CD4-positive, CD25-positive, alpha-beta regulatory T cell (primary cell): ENCODE data around the gene ZNF689. TPM values are rescaled to one million over a fixed set of nuclear protein-coding genes. Genes with fewer than 3 reads are reported as not detected.
"Not testable (repeated sequence)": the region's sequence is repeated elsewhere in the genome, so short reads cannot be mapped to it uniquely, and the experiment has no call there.

Source experiments
- ATAC-seq, 2 donors: fragments of 150-1000 bp; cut with Tn5 transposase; one replicate each; pipeline ENCODE4 v1.10.0; 2021; ENCODE audit warnings: low read depth in 2 of 2, moderate number of reproducible peaks in 2 of 2, moderate library complexity in 1 of 2
- DNase-seq, 3 donors: peaks; one replicate each; pipeline versions ENCODE4 v3.0.0 to v3.0.0-alpha.2; 2012 to 2022; ENCODE audit warnings: mixed read lengths in 1 of 3
- H3K27ac ChIP-seq: one replicate; pipeline ENCODE4 v1.7.0; 2013; ENCODE audit warnings: mild to moderate bottlenecking, low read length; ENCODE audit not compliant: insufficient read depth, poor library complexity, severe bottlenecking
- H3K27me3 ChIP-seq: one replicate; pipeline ENCODE4 v1.7.0; 2013; ENCODE audit warnings: low read length; ENCODE audit not compliant: control insufficient read depth, insufficient read depth
- H3K36me3 ChIP-seq: one replicate; pipeline ENCODE4 v1.7.0; 2013; ENCODE audit warnings: mild to moderate bottlenecking, low read length, moderate library complexity; ENCODE audit not compliant: control insufficient read depth, insufficient read depth
- H3K4me1 ChIP-seq: 2 replicates; pipeline ENCODE4 v1.7.0; 2013; ENCODE audit warnings: mild to moderate bottlenecking, low read length; ENCODE audit not compliant: insufficient read depth, control insufficient read depth, poor library complexity, severe bottlenecking
- H3K4me3 ChIP-seq: one replicate; pipeline ENCODE4 v1.7.0; 2013; ENCODE audit warnings: low read depth, mild to moderate bottlenecking, low read length, moderate library complexity
- H3K9me3 ChIP-seq, 2 experiments: 1 replicate in 1 of 2; 2 replicates in 1 of 2; pipeline ENCODE4 v1.7.0; 2013; ENCODE audit warnings: low read length in 2 of 2, mild to moderate bottlenecking in 1 of 2, moderate library complexity in 1 of 2; ENCODE audit not compliant: control insufficient read depth in 2 of 2
- H3K27ac Mint-ChIP-seq, 3 donors: one replicate each; pipeline ENCODE4 v1.8.0; 2020 to 2022; ENCODE audit warnings: mild to moderate bottlenecking in 3 of 3, mixed read lengths in 3 of 3, moderate library complexity in 2 of 3
- H3K27me3 Mint-ChIP-seq: one replicate; pipeline ENCODE4 v1.8.0; 2022; ENCODE audit warnings: mild to moderate bottlenecking, mixed read lengths
- H3K36me3 Mint-ChIP-seq: one replicate; pipeline ENCODE4 v1.8.0; 2020; ENCODE audit warnings: mixed read lengths
- H3K4me1 Mint-ChIP-seq, 4 donors: one replicate each; pipeline ENCODE4 v1.8.0; 2020 to 2022; ENCODE audit warnings: mixed read lengths in 4 of 4, mild to moderate bottlenecking in 1 of 4
- H3K4me3 Mint-ChIP-seq, 4 donors: one replicate each; pipeline ENCODE4 v1.8.0; 2020 to 2022; ENCODE audit warnings: mild to moderate bottlenecking in 4 of 4, mixed read lengths in 4 of 4, moderate library complexity in 3 of 4
- H3K9me3 Mint-ChIP-seq, 7 donors: one replicate each; pipeline ENCODE4 v1.8.0; 2020 to 2022; ENCODE audit warnings: mixed read lengths in 7 of 7, mild to moderate bottlenecking in 3 of 7, moderate library complexity in 2 of 7
- polyA plus RNA-seq, 4 donors: library from polyadenylated mRNA; unstranded; fragments of 300-500 nt; fragmentation: Illumina TruSeq; gene quantifications; one replicate each; pipeline ENCODE4 v1.2.3, GENCODE V29; 2021
- total RNA-seq: library from RNA; stranded (reverse); gene quantifications from one replicate; pipeline ENCODE4 v1.2.3, GENCODE V29; 2022

Gene ZNF689
- total and polyA plus RNA-seq, 5 donors from 2014 or later, result 8.1 to 16.0 (median 14.0) TPM

DNA sequence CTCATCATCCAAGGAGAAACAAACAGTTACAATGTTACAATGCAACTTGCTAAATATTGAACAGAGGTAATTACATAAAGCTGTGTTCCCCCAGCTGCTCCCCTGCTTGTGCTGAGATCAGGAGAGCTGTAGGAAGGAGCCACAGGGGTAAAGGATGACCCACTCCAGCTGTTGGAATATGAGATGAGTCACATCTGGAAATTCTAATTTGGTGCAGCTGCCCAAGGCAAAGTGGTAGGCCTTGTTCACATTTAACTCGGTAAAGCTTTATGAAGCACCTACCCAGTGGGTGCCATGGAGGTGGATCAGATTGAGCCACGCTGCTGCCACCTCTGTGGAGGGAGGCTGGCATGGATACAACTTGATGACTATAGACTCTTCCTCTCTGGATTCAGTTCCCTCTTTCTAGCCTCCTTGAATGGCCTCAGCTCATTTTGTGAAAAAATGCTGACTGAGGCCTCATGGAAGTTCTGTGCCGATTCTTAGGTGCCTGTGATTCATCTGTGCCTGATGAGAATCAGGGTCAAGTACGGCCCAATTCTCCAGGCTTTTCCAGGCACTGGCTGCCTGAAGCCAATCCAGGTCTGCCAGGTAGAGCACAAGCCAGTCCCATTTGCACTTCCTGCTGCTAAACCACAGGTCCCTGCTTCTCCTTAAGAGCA is 7.4 kb downstream of the ZNF689 start:
- ATAC-seq (no peak), DNase-seq (no peak)
- Histone ChIP-seq H3K27ac (no peak overlapping the region), H3K27me3 (no peaks in the 10 kb centered on the region), H3K9me3 (no peaks in the 10 kb centered on the region), H3K4me3 (no peak overlapping the region), H3K36me3 (peaks cover 36% of the 10 kb centered on the region), H3K4me1 (no peaks in the 10 kb centered on the region)
- Mint-ChIP-seq H3K36me3 (peaks cover 28% of the 10 kb centered on the region), H3K27ac (no peak overlapping the region), H3K4me1 (peaks cover 4 to 13% (median 8%) of the 10 kb centered on the region in 4 donors), H3K9me3 (no peaks in the 10 kb centered on the region), H3K4me3 (no peak overlapping the region), H3K27me3 (no peaks in the 10 kb centered on the region)

DNA sequence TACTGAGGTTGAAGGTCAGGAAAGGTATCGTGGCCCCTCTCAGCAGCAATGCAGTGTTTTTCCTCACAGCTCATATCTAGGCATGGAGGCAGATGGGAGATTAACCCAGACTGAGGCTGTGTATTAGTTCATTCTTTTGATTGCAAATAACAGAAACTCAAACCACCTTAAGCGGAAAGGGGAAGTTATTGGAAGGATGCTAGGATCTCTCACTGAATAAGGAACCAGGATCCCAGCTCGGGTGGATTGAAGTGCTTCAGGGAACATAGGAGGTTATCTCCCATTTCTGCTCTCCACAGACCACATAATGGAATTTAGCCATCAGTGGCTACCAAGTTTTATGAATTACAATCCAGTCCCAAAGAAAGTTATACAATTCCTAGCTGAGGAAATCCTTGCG is 8.2 kb downstream of the ZNF689 start:
- Histone ChIP-seq H3K36me3 (peaks cover 36% of the 10 kb centered on the region), H3K27ac (no peak overlapping the region), H3K27me3 (no peaks in the 10 kb centered on the region), H3K4me1 (no peaks in the 10 kb centered on the region), H3K4me3 (no peak overlapping the region), H3K9me3 (no peaks in the 10 kb centered on the region)
- Mint-ChIP-seq H3K27ac (no peak overlapping the region), H3K27me3 (no peaks in the 10 kb centered on the region), H3K9me3 (no peaks in the 10 kb centered on the region), H3K4me1 (peaks cover 4 to 7% (median 5%) of the 10 kb centered on the region in 4 donors), H3K36me3 (peaks cover 24% of the 10 kb centered on the region), H3K4me3 (no peak overlapping the region)
- ATAC-seq (no peak), DNase-seq (no peak)

DNA sequence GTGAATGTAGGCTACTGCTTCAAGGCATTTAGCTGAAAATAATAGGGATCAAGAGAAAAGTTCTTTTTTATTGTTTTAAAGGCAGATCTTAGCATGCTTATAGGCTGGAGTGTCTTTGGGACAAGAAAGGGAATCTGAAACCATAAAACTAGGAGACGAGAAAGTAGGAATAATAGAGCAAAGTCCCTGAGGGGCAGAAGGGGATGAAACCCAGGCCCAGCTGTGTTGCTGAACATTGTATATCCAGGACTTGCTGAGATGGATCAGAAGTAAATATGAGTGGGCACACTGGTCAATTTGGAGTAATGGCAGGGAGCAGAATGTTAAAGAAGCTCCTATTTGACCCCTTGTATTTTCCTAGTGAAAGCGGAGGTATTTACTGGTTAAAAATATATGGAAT is 9.3 kb downstream of the ZNF689 start:
- Mint-ChIP-seq H3K27me3 (no peaks in the 10 kb centered on the region), H3K36me3 (peaks cover 17% of the 10 kb centered on the region), H3K27ac (no peak overlapping the region), H3K4me3 (no peak overlapping the region), H3K9me3 (no peaks in the 10 kb centered on the region), H3K4me1 (peaks cover 0 to 6% (median 3%) of the 10 kb centered on the region in 4 donors)
- Histone ChIP-seq H3K9me3 (no peaks in the 10 kb centered on the region), H3K27ac (no peak overlapping the region), H3K4me3 (no peak overlapping the region), H3K27me3 (no peaks in the 10 kb centered on the region), H3K36me3 (peaks cover 32% of the 10 kb centered on the region), H3K4me1 (no peaks in the 10 kb centered on the region)
- no peak for ATAC-seq
- DNase-seq, result no peak

GRCh38 chr16:30600215-30600614 is 10.0 kb downstream of the ZNF689 start:
- Histone ChIP-seq H3K27me3 (no peaks in the 10 kb centered on the region), H3K9me3 (no peaks in the 10 kb centered on the region), H3K4me3 (no peak overlapping the region), H3K36me3 (peaks cover 27% of the 10 kb centered on the region), H3K27ac (no peak overlapping the region), H3K4me1 (no peaks in the 10 kb centered on the region)
- peak overlapping the region in 1 of 4 donors; percentile 12 for H3K4me3 Mint-ChIP-seq
- no peaks in the 10 kb centered on the region for H3K9me3 Mint-ChIP-seq
- no peaks in the 10 kb centered on the region for H3K27me3 Mint-ChIP-seq
- H3K36me3 Mint-ChIP-seq, result peaks cover 13% of the 10 kb centered on the region
- no peak for DNase-seq
- no peak overlapping the region for H3K27ac Mint-ChIP-seq
- ATAC-seq, result no peak
- H3K4me1 Mint-ChIP-seq, result peaks cover 0 to 6% (median 3%) of the 10 kb centered on the region in 4 donors

DNA sequence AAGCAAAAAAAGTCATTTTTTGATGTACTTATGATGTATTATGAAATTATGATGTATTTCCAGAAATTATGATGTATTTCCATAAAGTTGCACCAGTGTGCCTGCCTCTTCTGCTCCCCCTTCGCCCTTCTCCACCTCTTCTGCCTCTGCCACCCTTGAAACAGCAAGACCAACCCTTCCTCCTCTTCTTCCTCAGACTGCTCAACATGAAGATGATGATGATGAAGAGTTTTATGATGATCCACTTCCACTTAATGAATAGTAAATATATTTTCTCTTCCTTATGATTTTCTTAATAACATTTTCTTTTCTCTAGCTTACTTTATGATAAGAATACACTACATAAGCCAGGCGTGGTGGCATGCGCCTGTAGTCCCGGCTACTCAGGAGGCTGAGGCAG is 17.3 kb downstream of the ZNF689 start:
- peak overlapping the region in 1 of 4 donors; percentile 58 for H3K4me3 Mint-ChIP-seq
- ATAC-seq, result no peak
- no peaks in the 10 kb centered on the region for H3K9me3 Mint-ChIP-seq
- Histone ChIP-seq H3K4me3 (no peak overlapping the region), H3K27me3 (no peaks in the 10 kb centered on the region), H3K9me3 (no peaks in the 10 kb centered on the region), H3K36me3 (no peaks in the 10 kb centered on the region), H3K27ac (no peak overlapping the region), H3K4me1 (no peaks in the 10 kb centered on the region)
- no peaks in the 10 kb centered on the region for H3K36me3 Mint-ChIP-seq
- no peak for DNase-seq
- H3K27me3 Mint-ChIP-seq, result no peaks in the 10 kb centered on the region
- H3K27ac Mint-ChIP-seq, result no peak overlapping the region
- peaks cover 0 to 3% (median under 1%) of the 10 kb centered on the region in 4 donors for H3K4me1 Mint-ChIP-seq

- H3K4me3 Mint-ChIP-seq, H3K27me3 ChIP-seq, DNase-seq, H3K4me3 ChIP-seq, H3K36me3 Mint-ChIP-seq, H3K27ac Mint-ChIP-seq, H3K27ac ChIP-seq, H3K36me3 ChIP-seq, H3K27me3 Mint-ChIP-seq, ATAC-seq, H3K9me3 ChIP-seq, H3K9me3 Mint-ChIP-seq: not testable (repeated sequence)
- H3K4me1 Mint-ChIP-seq, result peaks cover 0 to 14% (median 5%) of the 10 kb centered on the region in 4 donors
- H3K4me1 ChIP-seq, result peaks cover 14% of the 10 kb centered on the region
Observed at GRCh38 chr16:30590869-30591268, 19.3 kb downstream of the ZNF689 start.

- peaks cover 27% of the 10 kb centered on the region for H3K4me1 ChIP-seq
- H3K27me3 ChIP-seq, H3K27ac Mint-ChIP-seq, H3K36me3 Mint-ChIP-seq, H3K9me3 Mint-ChIP-seq, H3K36me3 ChIP-seq, H3K27me3 Mint-ChIP-seq, ATAC-seq, H3K4me3 ChIP-seq, H3K27ac ChIP-seq, H3K4me3 Mint-ChIP-seq, H3K9me3 ChIP-seq, DNase-seq: not testable (repeated sequence)
- H3K4me1 Mint-ChIP-seq, result peaks cover 5 to 22% (median 8%) of the 10 kb centered on the region in 4 donors
Observed at GRCh38 chr16:30589582-30589981, 20.6 kb downstream of the ZNF689 start.

DNA sequence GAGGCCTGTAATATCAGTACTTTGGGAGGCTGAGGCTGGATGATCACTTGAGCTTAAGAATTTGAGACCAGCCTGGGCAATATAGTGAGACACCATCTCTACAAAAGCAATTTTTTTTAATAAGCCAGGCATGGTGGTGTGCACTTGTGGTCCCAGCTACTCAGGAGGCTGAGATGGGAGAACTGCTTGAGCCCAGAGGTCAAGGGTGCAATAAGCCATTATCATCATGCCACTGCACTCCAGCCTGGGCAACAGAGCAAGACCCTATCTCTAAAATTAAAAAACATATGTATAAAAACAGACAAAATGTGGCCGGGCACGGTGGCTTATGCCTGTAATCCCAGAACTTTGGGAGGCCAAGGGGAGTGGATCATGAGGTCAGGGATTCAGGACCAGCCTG is 21.5 kb downstream of the ZNF689 start:
- H3K27me3 Mint-ChIP-seq, result no peaks in the 10 kb centered on the region
- Histone ChIP-seq H3K27me3 (no peaks in the 10 kb centered on the region), H3K4me1 (peaks cover 27% of the 10 kb centered on the region), H3K36me3 (no peaks in the 10 kb centered on the region), H3K9me3 (no peaks in the 10 kb centered on the region), H3K4me3 (no peak overlapping the region), H3K27ac (no peak overlapping the region)
- peak overlapping the region in 1 of 4 donors; percentile 10 for H3K4me3 Mint-ChIP-seq
- DNase-seq, result no peak
- peak overlapping the region in 1 of 3 donors; percentile 20 for H3K27ac Mint-ChIP-seq
- no peaks in the 10 kb centered on the region for H3K9me3 Mint-ChIP-seq
- H3K36me3 Mint-ChIP-seq, result no peaks in the 10 kb centered on the region
- peaks cover 5 to 27% (median 8%) of the 10 kb centered on the region in 4 donors for H3K4me1 Mint-ChIP-seq
- no peak for ATAC-seq
